Caco-2 (cell line): ENCODE measurements around the gene GRID1. TPM values are rescaled to one million over a fixed set of nuclear protein-coding genes. Genes with fewer than 3 reads are reported as not detected.

ENCODE experiments used
- BruUV-seq: library from RNA; stranded (reverse); fragments of 400-500 nt; replicated peaks from 2 replicates; lab custom pipeline; 2021; lab: Mats Ljungman, UMichigan
- CTCF ChIA-PET: fragments of 300-600 bp; sonication (Branson Sonifier 250); formaldehyde crosslinking; loops from one replicate; lab custom pipeline; 2022; ENCODE audit warnings: antibody characterized with exemption; lab: Charles Lee
- POLR2A ChIA-PET: fragments of 300-600 bp; sonication (Branson Sonifier 250); formaldehyde crosslinking; loops from one replicate; lab custom pipeline; 2022; ENCODE audit warnings: antibody characterized with exemption; lab: Charles Lee
- DNase-seq, 2 experiments: peaks; one replicate each; pipeline versions ENCODE4 v3.0.0 to v3.0.0-alpha.2; 2020 to 2022
- H3K27me3 ChIP-seq: replicated peaks from 2 replicates; pipeline ENCODE4 v1.6.0; 2011; ENCODE audit warnings: low read length; ENCODE audit not compliant: control insufficient read depth, insufficient read depth
- H3K36me3 ChIP-seq: 2 replicates; pipeline ENCODE4 v1.5.1; 2011; ENCODE audit warnings: low read length; ENCODE audit not compliant: control insufficient read depth, insufficient read depth
- H3K4me1 ChIP-seq: fragments of 250-450 bp; sonication (Bioruptor Pico); 2 replicates; pipeline ENCODE4 v1.5.1; 2020; ENCODE audit warnings: mild to moderate bottlenecking
- H3K4me3 ChIP-seq: 2 replicates; pipeline ENCODE4 v1.5.1; 2011; ENCODE audit warnings: low read depth, mild to moderate bottlenecking, control low read depth, low read length
- H3K9me3 ChIP-seq: fragments of 250-450 bp; sonication (Bioruptor Pico); 2 replicates; pipeline ENCODE4 v1.5.1; 2020; ENCODE audit warnings: mild to moderate bottlenecking, moderate library complexity
- H3K27ac Mint-ChIP-seq: one replicate; pipeline ENCODE4 v1.8.0; 2022; ENCODE audit warnings: mixed read lengths; ENCODE audit not compliant: unreplicated experiment
- H3K27me3 Mint-ChIP-seq: one replicate; pipeline ENCODE4 v1.8.0; 2022; ENCODE audit warnings: mixed read lengths; ENCODE audit not compliant: insufficient read depth, unreplicated experiment
- H3K36me3 Mint-ChIP-seq: one replicate; pipeline ENCODE4 v1.8.0; 2022; ENCODE audit warnings: mild to moderate bottlenecking, mixed read lengths; ENCODE audit not compliant: insufficient read depth, unreplicated experiment
- H3K4me1 Mint-ChIP-seq: one replicate; pipeline ENCODE4 v1.8.0; 2022; ENCODE audit warnings: low read depth, mixed read lengths; ENCODE audit not compliant: unreplicated experiment
- H3K4me3 Mint-ChIP-seq: one replicate; pipeline ENCODE4 v1.8.0; 2022; ENCODE audit warnings: mild to moderate bottlenecking, moderate library complexity, mixed read lengths; ENCODE audit not compliant: unreplicated experiment
- H3K9me3 Mint-ChIP-seq: one replicate; pipeline ENCODE4 v1.8.0; 2022; ENCODE audit warnings: mixed read lengths; ENCODE audit not compliant: unreplicated experiment
- intact Hi-C: fragments of 100-400 bp; cut with micrococcal nuclease; formaldehyde crosslinking; loops from one replicate; pipeline ENCODE4 v1.10.0; 2022; ENCODE audit not compliant: unreplicated experiment
- total RNA-seq: library from RNA; stranded (reverse); gene quantifications from 2 replicates; pipeline ENCODE4 v1.2.3, GENCODE V29; 2022
- TF ChIP-seq, protein P1 (sequence below), 2 experiments: fragments of 200-600 bp in 1 of 2; IDR thresholded peaks; 1 replicate in 1 of 2; 2 replicates in 1 of 2; pipeline versions ENCODE4 v1.5.1 to v1.8.0; 2011 to 2022; ENCODE audit warnings: antibody characterized with exemption in 1 of 2, control low read depth in 1 of 2, inconsistent platforms in 1 of 2, low read depth in 1 of 2, low read length in 1 of 2, mild to moderate bottlenecking in 1 of 2, moderate library complexity in 1 of 2; ENCODE audit not compliant: insufficient read depth in 1 of 2, severe bottlenecking in 1 of 2, unreplicated experiment in 1 of 2

Gene GRID1
- total RNA-seq, 1 experiment from 2014 or later, result 8.0 TPM

DNA sequence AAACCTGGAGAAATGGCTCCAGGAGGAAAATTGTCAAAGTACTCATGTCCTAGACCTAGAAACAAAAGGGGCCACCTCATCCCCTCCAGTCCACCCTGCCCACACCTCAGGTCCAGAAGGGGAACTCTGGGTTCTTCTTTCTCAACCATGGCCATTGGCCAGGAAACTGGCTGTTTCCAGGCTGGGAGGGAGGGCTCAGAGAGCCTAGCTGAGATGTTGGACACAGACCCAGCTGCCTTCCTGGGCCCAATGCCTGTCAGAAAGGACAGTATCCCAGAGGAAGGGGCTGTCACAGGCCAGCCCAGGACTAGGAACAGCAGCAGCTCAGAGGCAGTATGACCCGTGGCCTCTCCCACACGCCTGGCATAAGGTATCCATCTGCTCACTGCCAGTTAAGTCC, 9.6 kb downstream of the GRID1 start:
- Mint-ChIP-seq H3K27ac (no peak overlapping the region), H3K4me1 (peaks cover 12% of the 10 kb centered on the region), H3K36me3 (no peaks in the 10 kb centered on the region), H3K4me3 (no peak overlapping the region), H3K9me3 (no peaks in the 10 kb centered on the region), H3K27me3 (no peaks in the 10 kb centered on the region)
- Histone ChIP-seq H3K4me1 (peaks cover 16% of the 10 kb centered on the region), H3K36me3 (no peaks in the 10 kb centered on the region), H3K9me3 (no peaks in the 10 kb centered on the region), H3K4me3 (no peak overlapping the region), H3K27me3 (no peaks in the 10 kb centered on the region)
- intact Hi-C loops, result no loop called here
- CTCF ChIA-PET, result no interaction called here
- POLR2A ChIA-PET, result interaction anchor here (0.6 kb wide), 1 partner anchor 78 kb away, joined by 3 read pairs; no protein-coding TSS in a partner anchor
- BruUV-seq, result no TSS peak
- TF ChIP-seq, protein P1, sequence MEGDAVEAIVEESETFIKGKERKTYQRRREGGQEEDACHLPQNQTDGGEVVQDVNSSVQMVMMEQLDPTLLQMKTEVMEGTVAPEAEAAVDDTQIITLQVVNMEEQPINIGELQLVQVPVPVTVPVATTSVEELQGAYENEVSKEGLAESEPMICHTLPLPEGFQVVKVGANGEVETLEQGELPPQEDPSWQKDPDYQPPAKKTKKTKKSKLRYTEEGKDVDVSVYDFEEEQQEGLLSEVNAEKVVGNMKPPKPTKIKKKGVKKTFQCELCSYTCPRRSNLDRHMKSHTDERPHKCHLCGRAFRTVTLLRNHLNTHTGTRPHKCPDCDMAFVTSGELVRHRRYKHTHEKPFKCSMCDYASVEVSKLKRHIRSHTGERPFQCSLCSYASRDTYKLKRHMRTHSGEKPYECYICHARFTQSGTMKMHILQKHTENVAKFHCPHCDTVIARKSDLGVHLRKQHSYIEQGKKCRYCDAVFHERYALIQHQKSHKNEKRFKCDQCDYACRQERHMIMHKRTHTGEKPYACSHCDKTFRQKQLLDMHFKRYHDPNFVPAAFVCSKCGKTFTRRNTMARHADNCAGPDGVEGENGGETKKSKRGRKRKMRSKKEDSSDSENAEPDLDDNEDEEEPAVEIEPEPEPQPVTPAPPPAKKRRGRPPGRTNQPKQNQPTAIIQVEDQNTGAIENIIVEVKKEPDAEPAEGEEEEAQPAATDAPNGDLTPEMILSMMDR (IDR thresholded peaks at IDR 0.05; ENCODE audit: insufficient read depth in 1 of 2, low read depth in 1 of 2, low read length in 1 of 2, severe bottlenecking in 1 of 2, unreplicated experiment in 1 of 2), result no peak
- peak in 1 of 2 experiments; percentile 8 for DNase-seq

GRCh38 chr10:86356296-86356695, 10.3 kb downstream of the GRID1 start:
- intact Hi-C loops, result no loop called here
- H3K36me3 Mint-ChIP-seq, result no peaks in the 10 kb centered on the region
- no peak for DNase-seq
- no TSS peak for BruUV-seq
- no peak overlapping the region for H3K27ac Mint-ChIP-seq
- Histone ChIP-seq H3K4me3 (no peak overlapping the region), H3K36me3 (no peaks in the 10 kb centered on the region), H3K4me1 (peaks cover 8% of the 10 kb centered on the region), H3K9me3 (no peaks in the 10 kb centered on the region), H3K27me3 (no peaks in the 10 kb centered on the region)
- no peaks in the 10 kb centered on the region for H3K27me3 Mint-ChIP-seq
- no peaks in the 10 kb centered on the region for H3K9me3 Mint-ChIP-seq
- ChIA-PET CTCF (no interaction called here), POLR2A (interaction anchor here (0.6 kb wide), 1 partner anchor 77 kb away, joined by 3 read pairs; no protein-coding TSS in a partner anchor)
- TF ChIP-seq, protein P1 (IDR thresholded peaks at IDR 0.05; ENCODE audit: insufficient read depth in 1 of 2, low read depth in 1 of 2, low read length in 1 of 2, severe bottlenecking in 1 of 2, unreplicated experiment in 1 of 2), result no peak
- H3K4me3 Mint-ChIP-seq, result no peak overlapping the region
- H3K4me1 Mint-ChIP-seq, result peaks cover 8% of the 10 kb centered on the region

- H3K4me1 Mint-ChIP-seq, result peaks cover 1% of the 10 kb centered on the region
- intact Hi-C loops, result no loop called here
- Histone ChIP-seq H3K27me3 (no peaks in the 10 kb centered on the region), H3K36me3 (no peaks in the 10 kb centered on the region), H3K4me1 (peaks cover 1% of the 10 kb centered on the region; the same call in 1 of the 2 replicates), H3K9me3 (no peaks in the 10 kb centered on the region), H3K4me3 (no peak overlapping the region)
- no TSS peak for BruUV-seq
- no peaks in the 10 kb centered on the region for H3K27me3 Mint-ChIP-seq
- no peak for DNase-seq
- POLR2A ChIA-PET, result interaction anchor here (0.5 kb wide), 1 partner anchor 230 kb away, joined by 3 read pairs; no protein-coding TSS in a partner anchor
- H3K4me3 Mint-ChIP-seq, result no peak overlapping the region
- no peaks in the 10 kb centered on the region for H3K36me3 Mint-ChIP-seq
- no peaks in the 10 kb centered on the region for H3K9me3 Mint-ChIP-seq
- H3K27ac Mint-ChIP-seq, result no peak overlapping the region
- TF ChIP-seq, protein P1 (IDR thresholded peaks at IDR 0.05; ENCODE audit: insufficient read depth in 1 of 2, low read depth in 1 of 2, low read length in 1 of 2, severe bottlenecking in 1 of 2, unreplicated experiment in 1 of 2), result no peak
- CTCF ChIA-PET, result no interaction called here
These were observed 11.0 kb downstream of the GRID1 start for GRCh38 chr10:86355571-86356038.
